GM12878 (cell line): ENCODE data around the gene PIGN. TPM values are rescaled to one million over a fixed set of nuclear protein-coding genes. Genes with fewer than 3 reads are reported as not detected.

Experiments used
- ASH2L ChIP-seq: fragments of 300-600, 200-600 bp; sonication (generic); IDR thresholded peaks from 2 replicates; pipeline ENCODE4 v1.6.1; 2017; ENCODE audit warnings: low read depth, mild to moderate bottlenecking, borderline replicate concordance
- CREM ChIP-seq: IDR thresholded peaks from 2 replicates; pipeline ENCODE4 v1.6.1; 2014; ENCODE audit warnings: antibody characterized with exemption, low read depth
- E4F1 ChIP-seq: fragments of 450-650 bp; IDR thresholded peaks from 2 replicates; pipeline ENCODE4 v1.6.1; 2018; ENCODE audit warnings: borderline replicate concordance, mild to moderate bottlenecking; ENCODE audit not compliant: partially characterized antibody
- ETV6 ChIP-seq, 2 experiments: fragments of 450-650 bp in 1 of 2; IDR thresholded peaks in 1 of 2; conservative IDR thresholded peaks in 1 of 2; 2 replicates each; pipeline ENCODE4 v1.6.1; 2014; ENCODE audit warnings: antibody characterized with exemption in 1 of 2, borderline replicate concordance in 1 of 2, low read depth in 1 of 2, mild to moderate bottlenecking in 1 of 2, moderate library complexity in 1 of 2
- FOXM1 ChIP-seq: IDR thresholded peaks from 2 replicates; pipeline ENCODE4 v1.6.1; 2012; ENCODE audit warnings: low read depth, mild to moderate bottlenecking, inconsistent platforms, low read length, moderate library complexity
- IKZF1 ChIP-seq: fragments of 450-650 bp; conservative IDR thresholded peaks from 2 replicates; pipeline ENCODE4 v1.6.1; 2017; ENCODE audit warnings: antibody characterized with exemption, mild to moderate bottlenecking
- MTA2 ChIP-seq: fragments of 450-650 bp; IDR thresholded peaks from 2 replicates; pipeline ENCODE4 v1.6.1; 2016; ENCODE audit warnings: low read depth, mild to moderate bottlenecking, moderate library complexity
- NBN ChIP-seq: fragments of 450-650 bp; IDR thresholded peaks from 2 replicates; pipeline ENCODE4 v1.6.1; 2016
- POLR2A ChIP-seq: IDR thresholded peaks from 2 replicates; pipeline ENCODE4 v1.6.1; 2011; ENCODE audit warnings: low read depth, mild to moderate bottlenecking, low read length
- POLR2AphosphoS2 ChIP-seq: IDR thresholded peaks from 2 replicates; pipeline ENCODE4 v1.6.1; 2011; ENCODE audit warnings: low read depth, mild to moderate bottlenecking, low read length, improper control_type of control experiment, moderate library complexity
- POU2F2 ChIP-seq: IDR thresholded peaks from 3 replicates; pipeline ENCODE4 v1.6.1; 2011; ENCODE audit warnings: low read depth, mild to moderate bottlenecking, low read length, borderline replicate concordance
- RBBP5 ChIP-seq: fragments of 200-600 bp; sonication (generic); conservative IDR thresholded peaks from 2 replicates; pipeline ENCODE4 v1.6.1; 2016
- RUNX3 ChIP-seq: IDR thresholded peaks from 2 replicates; pipeline ENCODE4 v1.6.1; 2012; ENCODE audit warnings: low read length, inconsistent platforms
- SIN3A ChIP-seq: IDR thresholded peaks from 2 replicates; pipeline ENCODE4 v1.6.1; 2012; ENCODE audit warnings: low read depth, low read length, improper control_type of control experiment
- SMAD5 ChIP-seq: IDR thresholded peaks from 2 replicates; pipeline ENCODE4 v1.6.1; 2016; ENCODE audit warnings: antibody characterized with exemption, low read depth
- SP1 ChIP-seq: IDR thresholded peaks from one replicate; pipeline ENCODE4 v1.6.1; 2011; ENCODE audit warnings: low read depth, low read length
- YY1 ChIP-seq: IDR thresholded peaks from 2 replicates; pipeline ENCODE4 v1.6.1; 2011; ENCODE audit warnings: low read depth, mild to moderate bottlenecking, low read length
- polyA plus RNA-seq, 11 experiments: library from polyadenylated mRNA; depleted of rRNA in 4 of 11; unstranded in 6 of 11; stranded (reverse) in 5 of 11; fragments of >200 nt; fragmentation: Nextera tagmentation in 4 of 11; fragmentation: Illumina TruSeq in 1 of 11; extraction: Ambion mirVana in 4 of 11; extraction: Trizol in 1 of 11; gene quantifications; 1 replicate in 1 of 11; 2 replicates in 10 of 11; pipeline versions ENCODE4 v1.2.1 to v1.2.3, GENCODE V29; 2011 to 2016; ENCODE audit warnings: inconsistent platforms in 2 of 11, missing spikeins in 2 of 11, low read depth in 1 of 11
- total RNA-seq, 4 experiments: library from RNA; depleted of rRNA in 3 of 4; stranded (reverse); fragments of >200 nt in 3 of 4; fragmentation: Illumina TruSeq in 1 of 4; extraction: Trizol in 1 of 4; gene quantifications; 2 replicates each; pipeline versions ENCODE4 v1.2.1 to v1.2.3, GENCODE V29; 2013 to 2021
- TF ChIP-seq, protein P1 (sequence below): fragments of 150-350 bp; IDR thresholded peaks from 2 replicates; pipeline ENCODE4 v1.6.1; 2016; ENCODE audit warnings: low read depth, low read length
- TF ChIP-seq, protein P2 (sequence below): fragments of 450-650 bp; IDR thresholded peaks from 2 replicates; pipeline ENCODE4 v1.6.1; 2014; ENCODE audit warnings: mild to moderate bottlenecking
- TF ChIP-seq, protein P3 (sequence below): IDR thresholded peaks from 2 replicates; pipeline ENCODE4 v1.6.1; 2012; ENCODE audit warnings: low read depth, low read length, improper control_type of control experiment
- TF ChIP-seq, protein P4 (sequence below): fragments of 450-650 bp; IDR thresholded peaks from 2 replicates; pipeline ENCODE4 v1.6.1; 2016; ENCODE audit warnings: mild to moderate bottlenecking

The PIGN gene
- total and polyA plus RNA-seq, 10 of the 15 experiments (the other 5 are each of a cell fraction or from before 2014, with no cell fraction given) = 6.9 to 25.4 (median 18.7) TPM

GRCh38 chr18:62186774-62187542, at the start of gene PIGN, which contains the start of gene RELCH (continued):
- TF ChIP-seq, protein P1, sequence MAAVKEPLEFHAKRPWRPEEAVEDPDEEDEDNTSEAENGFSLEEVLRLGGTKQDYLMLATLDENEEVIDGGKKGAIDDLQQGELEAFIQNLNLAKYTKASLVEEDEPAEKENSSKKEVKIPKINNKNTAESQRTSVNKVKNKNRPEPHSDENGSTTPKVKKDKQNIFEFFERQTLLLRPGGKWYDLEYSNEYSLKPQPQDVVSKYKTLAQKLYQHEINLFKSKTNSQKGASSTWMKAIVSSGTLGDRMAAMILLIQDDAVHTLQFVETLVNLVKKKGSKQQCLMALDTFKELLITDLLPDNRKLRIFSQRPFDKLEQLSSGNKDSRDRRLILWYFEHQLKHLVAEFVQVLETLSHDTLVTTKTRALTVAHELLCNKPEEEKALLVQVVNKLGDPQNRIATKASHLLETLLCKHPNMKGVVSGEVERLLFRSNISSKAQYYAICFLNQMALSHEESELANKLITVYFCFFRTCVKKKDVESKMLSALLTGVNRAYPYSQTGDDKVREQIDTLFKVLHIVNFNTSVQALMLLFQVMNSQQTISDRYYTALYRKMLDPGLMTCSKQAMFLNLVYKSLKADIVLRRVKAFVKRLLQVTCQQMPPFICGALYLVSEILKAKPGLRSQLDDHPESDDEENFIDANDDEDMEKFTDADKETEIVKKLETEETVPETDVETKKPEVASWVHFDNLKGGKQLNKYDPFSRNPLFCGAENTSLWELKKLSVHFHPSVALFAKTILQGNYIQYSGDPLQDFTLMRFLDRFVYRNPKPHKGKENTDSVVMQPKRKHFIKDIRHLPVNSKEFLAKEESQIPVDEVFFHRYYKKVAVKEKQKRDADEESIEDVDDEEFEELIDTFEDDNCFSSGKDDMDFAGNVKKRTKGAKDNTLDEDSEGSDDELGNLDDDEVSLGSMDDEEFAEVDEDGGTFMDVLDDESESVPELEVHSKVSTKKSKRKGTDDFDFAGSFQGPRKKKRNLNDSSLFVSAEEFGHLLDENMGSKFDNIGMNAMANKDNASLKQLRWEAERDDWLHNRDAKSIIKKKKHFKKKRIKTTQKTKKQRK = peak; percentile 10; the same call in 1 of the 2 replicates
- TF ChIP-seq FOXM1 (no peak), MTA2 (peak; percentile 42; the same call in 1 of the 2 replicates), SP1 (peak; percentile 94), ETV6 (conservative IDR thresholded peaks at IDR 0.05 in 1 of 2, IDR thresholded peaks at IDR 0.05 in 1 of 2; ENCODE audit: borderline replicate concordance in 1 of 2, low read depth in 1 of 2) (no peak), RUNX3 (no peak; the same call in 1 of the 2 replicates), POU2F2 (peak; percentile 31; the same call in 1 of the 3 replicates), E4F1 (no peak), IKZF1 (peak; percentile 64), POLR2A (peak; percentile 98), POLR2AphosphoS2 (peak; percentile 74; the same call in 1 of the 2 replicates), NBN (peak; percentile 33), SMAD5 (peak; percentile 2), SIN3A (peak; percentile 88), ASH2L (no peak), YY1 (peak; percentile 95), CREM (peak; percentile 26; the same call in 1 of the 2 replicates), RBBP5 (no peak)
- TF ChIP-seq, protein P2, sequence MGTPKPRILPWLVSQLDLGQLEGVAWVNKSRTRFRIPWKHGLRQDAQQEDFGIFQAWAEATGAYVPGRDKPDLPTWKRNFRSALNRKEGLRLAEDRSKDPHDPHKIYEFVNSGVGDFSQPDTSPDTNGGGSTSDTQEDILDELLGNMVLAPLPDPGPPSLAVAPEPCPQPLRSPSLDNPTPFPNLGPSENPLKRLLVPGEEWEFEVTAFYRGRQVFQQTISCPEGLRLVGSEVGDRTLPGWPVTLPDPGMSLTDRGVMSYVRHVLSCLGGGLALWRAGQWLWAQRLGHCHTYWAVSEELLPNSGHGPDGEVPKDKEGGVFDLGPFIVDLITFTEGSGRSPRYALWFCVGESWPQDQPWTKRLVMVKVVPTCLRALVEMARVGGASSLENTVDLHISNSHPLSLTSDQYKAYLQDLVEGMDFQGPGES = peak; percentile 61; the same call in 1 of the 2 replicates
- TF ChIP-seq, protein P3, sequence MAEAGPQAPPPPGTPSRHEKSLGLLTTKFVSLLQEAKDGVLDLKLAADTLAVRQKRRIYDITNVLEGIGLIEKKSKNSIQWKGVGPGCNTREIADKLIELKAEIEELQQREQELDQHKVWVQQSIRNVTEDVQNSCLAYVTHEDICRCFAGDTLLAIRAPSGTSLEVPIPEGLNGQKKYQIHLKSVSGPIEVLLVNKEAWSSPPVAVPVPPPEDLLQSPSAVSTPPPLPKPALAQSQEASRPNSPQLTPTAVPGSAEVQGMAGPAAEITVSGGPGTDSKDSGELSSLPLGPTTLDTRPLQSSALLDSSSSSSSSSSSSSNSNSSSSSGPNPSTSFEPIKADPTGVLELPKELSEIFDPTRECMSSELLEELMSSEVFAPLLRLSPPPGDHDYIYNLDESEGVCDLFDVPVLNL = peak; percentile 92
- TF ChIP-seq, protein P4, sequence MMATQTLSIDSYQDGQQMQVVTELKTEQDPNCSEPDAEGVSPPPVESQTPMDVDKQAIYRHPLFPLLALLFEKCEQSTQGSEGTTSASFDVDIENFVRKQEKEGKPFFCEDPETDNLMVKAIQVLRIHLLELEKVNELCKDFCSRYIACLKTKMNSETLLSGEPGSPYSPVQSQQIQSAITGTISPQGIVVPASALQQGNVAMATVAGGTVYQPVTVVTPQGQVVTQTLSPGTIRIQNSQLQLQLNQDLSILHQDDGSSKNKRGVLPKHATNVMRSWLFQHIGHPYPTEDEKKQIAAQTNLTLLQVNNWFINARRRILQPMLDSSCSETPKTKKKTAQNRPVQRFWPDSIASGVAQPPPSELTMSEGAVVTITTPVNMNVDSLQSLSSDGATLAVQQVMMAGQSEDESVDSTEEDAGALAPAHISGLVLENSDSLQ = peak; percentile 97
